ENCODE measurements around the gene MCMBP. TPM values are rescaled to one million over a fixed set of nuclear protein-coding genes. Genes with fewer than 3 reads are reported as not detected.
A peak's percentile ranks its signal among the peaks of the same experiment; 100 is the strongest.
"Not testable (repeated sequence)": the region's sequence is repeated elsewhere in the genome, so short reads cannot be mapped to it uniquely, and the experiment has no call there.

The MCMBP gene
- total RNA-seq, 2 experiments from 2014 or later = 120 to 121 TPM

- not testable (repeated sequence) for H3K27me3 Mint-ChIP-seq, H3K4me1 Mint-ChIP-seq, H3K27ac Mint-ChIP-seq, H3K9me3 Mint-ChIP-seq, H3K36me3 Mint-ChIP-seq, DNase-seq, H3K4me3 Mint-ChIP-seq
These were observed 77.5 kb downstream of the MCMBP start for GRCh38 chr10:119795101-119795500.

GRCh38 chr10:119786117-119786769 is 86.4 kb downstream of the MCMBP start:
- peaks cover 13% of the 10 kb centered on the region for H3K36me3 Mint-ChIP-seq
- peaks cover 34% of the 10 kb centered on the region for H3K4me1 Mint-ChIP-seq
- H3K27me3 Mint-ChIP-seq = no peaks in the 10 kb centered on the region
- H3K9me3 Mint-ChIP-seq = no peaks in the 10 kb centered on the region
- no peak for DNase-seq
- H3K4me3 Mint-ChIP-seq = no peak overlapping the region
- no peak overlapping the region for H3K27ac Mint-ChIP-seq

- Mint-ChIP-seq H3K9me3 (no peaks in the 10 kb centered on the region), H3K4me1 (peaks cover 31% of the 10 kb centered on the region), H3K27me3 (no peaks in the 10 kb centered on the region), H3K27ac (peak overlapping the region; percentile 61), H3K4me3 (peak overlapping the region; percentile 15), H3K36me3 (peaks cover 13% of the 10 kb centered on the region)
- peak; percentile 5 for DNase-seq
These were observed 88.1 kb downstream of the MCMBP start for GRCh38 chr10:119784340-119785067.

- H3K27ac Mint-ChIP-seq = no peak overlapping the region
- no peak overlapping the region for H3K4me3 Mint-ChIP-seq
- peaks cover 13% of the 10 kb centered on the region for H3K36me3 Mint-ChIP-seq
- DNase-seq = no peak
- H3K9me3 Mint-ChIP-seq = no peaks in the 10 kb centered on the region
- peaks cover 31% of the 10 kb centered on the region for H3K4me1 Mint-ChIP-seq
- H3K27me3 Mint-ChIP-seq = no peaks in the 10 kb centered on the region
These were observed 89.0 kb downstream of the MCMBP start for GRCh38 chr10:119783665-119784027.

GRCh38 chr10:119782981-119783664 is 89.5 kb downstream of the MCMBP start:
- Mint-ChIP-seq H3K9me3 (no peaks in the 10 kb centered on the region), H3K27me3 (no peaks in the 10 kb centered on the region), H3K4me3 (no peak overlapping the region), H3K27ac (no peak overlapping the region), H3K4me1 (peaks cover 31% of the 10 kb centered on the region), H3K36me3 (peaks cover 12% of the 10 kb centered on the region)
- DNase-seq = no peak

- Mint-ChIP-seq H3K36me3 (peaks cover 10% of the 10 kb centered on the region), H3K27ac (no peak overlapping the region), H3K4me1 (peaks cover 31% of the 10 kb centered on the region), H3K4me3 (no peak overlapping the region), H3K9me3 (no peaks in the 10 kb centered on the region), H3K27me3 (no peaks in the 10 kb centered on the region)
- no peak for DNase-seq
These were observed 91.1 kb downstream of the MCMBP start for GRCh38 chr10:119781498-119781897.

- H3K27ac Mint-ChIP-seq = no peak overlapping the region
These were observed 91.7 kb downstream of the MCMBP start for GRCh38 chr10:119780879-119781480.

More at GRCh38 chr10:119780879-119781480, 91.7 kb downstream of the MCMBP start:
- H3K9me3 Mint-ChIP-seq = no peaks in the 10 kb centered on the region
- DNase-seq = no peak
- H3K36me3 Mint-ChIP-seq = peaks cover 11% of the 10 kb centered on the region
- no peak overlapping the region for H3K4me3 Mint-ChIP-seq
- H3K4me1 Mint-ChIP-seq = peaks cover 30% of the 10 kb centered on the region
- no peaks in the 10 kb centered on the region for H3K27me3 Mint-ChIP-seq

Other genes starting within 250 kb of the MCMBP start
- 10 to 100 TPM; 15.3 to 17.5 TPM for gene BAG3, start 221.5 kb downstream of the MCMBP start, total RNA-seq
- gene INPP5F, start 146.8 kb downstream of the MCMBP start, total RNA-seq = 10 to 100 TPM; 19.1 to 20.2 TPM
- 10 to 100 TPM; 79.8 to 88.6 TPM for gene SEC23IP, start 19.9 kb upstream of the MCMBP start, total RNA-seq